Thymus (tissue), 11 donors: ENCODE measurements around the gene TMEM62. TPM values are rescaled to one million over a fixed set of nuclear protein-coding genes. Genes with fewer than 3 reads are reported as not detected.
A peak's percentile ranks its signal among the peaks of the same experiment; 100 is the strongest.

Experiments used
- DNase-seq, 9 donors: peaks; one replicate each; pipeline ENCODE4 v3.0.0-alpha.2; 2013; ENCODE audit warnings: low spot score in 9 of 9, low read depth in 6 of 9, missing footprints in 1 of 9
- H3K27ac ChIP-seq, 2 donors: one replicate each; pipeline ENCODE4 v1.5.1; 2013; ENCODE audit warnings: control low read depth in 1 of 2, low read depth in 1 of 2, low read length in 1 of 2, mild to moderate bottlenecking in 1 of 2, moderate library complexity in 1 of 2
- H3K27me3 ChIP-seq, 2 donors: one replicate each; pipeline ENCODE4 v1.5.1; 2013; ENCODE audit warnings: low read length in 1 of 2; ENCODE audit not compliant: control insufficient read depth in 2 of 2, insufficient read depth in 1 of 2
- H3K36me3 ChIP-seq, 2 donors: one replicate each; pipeline ENCODE4 v1.5.1; 2013; ENCODE audit warnings: low read length in 1 of 2, mild to moderate bottlenecking in 1 of 2, moderate library complexity in 1 of 2; ENCODE audit not compliant: control insufficient read depth in 2 of 2, insufficient read depth in 2 of 2
- H3K4me1 ChIP-seq, 2 donors: one replicate each; pipeline ENCODE4 v1.5.1; 2013; ENCODE audit warnings: low read length in 2 of 2; ENCODE audit not compliant: control insufficient read depth in 2 of 2, insufficient read depth in 2 of 2
- H3K4me3 ChIP-seq, 2 donors: one replicate each; pipeline ENCODE4 v1.5.1; 2013; ENCODE audit warnings: low read length in 2 of 2, control low read depth in 1 of 2, mild to moderate bottlenecking in 1 of 2
- H3K9me3 ChIP-seq, 2 donors: one replicate each; pipeline ENCODE4 v1.5.1; 2013; ENCODE audit warnings: low read length in 1 of 2, mild to moderate bottlenecking in 1 of 2; ENCODE audit not compliant: control insufficient read depth in 2 of 2, insufficient read depth in 1 of 2
- WGBS: extraction: QIAGEN DNeasy Blood & Tissue Kit; methylation state at CpG from one replicate; pipeline ENCODE4 v1.1.7; 2013; 5-methylcytosine and 5-hydroxymethylcytosine counted together
- polyA plus RNA-seq: library from polyadenylated mRNA; stranded (reverse); fragments of 200-250 nt; gene quantifications from one replicate; pipeline ENCODE4 v1.2.3, GENCODE V29; 2013
- total RNA-seq: library from RNA; stranded (reverse); fragments of 120-200 nt; gene quantifications from one replicate; pipeline ENCODE4 v1.2.4, GENCODE V29; 2013
- donor health status: healthy.

TMEM62 gene
- total and polyA plus RNA-seq, 2 donors: 5.1 to 17.8 TPM

DNA sequence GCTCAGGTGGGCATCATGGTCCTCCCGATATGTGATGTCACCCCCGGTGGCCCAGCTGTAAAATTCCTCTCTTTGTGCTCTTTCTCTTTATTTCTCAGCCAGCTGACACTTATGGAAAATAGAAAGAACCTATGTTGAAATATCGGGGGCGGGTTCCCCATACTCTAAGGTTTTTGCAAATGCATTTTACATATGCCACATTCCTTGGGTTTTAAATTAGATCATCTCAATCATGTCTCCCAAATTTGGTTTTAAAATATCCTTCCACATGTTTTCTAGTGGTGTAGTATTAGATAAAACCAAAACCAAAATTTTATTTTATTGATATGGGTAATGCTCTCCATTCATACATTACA is 4.4 kb upstream of the TMEM62 start:
- Histone ChIP-seq H3K4me3 (no peak overlapping the region), H3K36me3 (no peaks in the 10 kb centered on the region), H3K27me3 (peaks cover 0 to 13% of the 10 kb centered on the region in 2 donors), H3K4me1 (peaks cover 4 to 8% of the 10 kb centered on the region in 2 donors), H3K27ac (no peak overlapping the region), H3K9me3 (no peaks in the 10 kb centered on the region)
- DNase-seq: no peak
- 96% methylated on average over 4 of the region's 4 CpGs for WGBS

DNA sequence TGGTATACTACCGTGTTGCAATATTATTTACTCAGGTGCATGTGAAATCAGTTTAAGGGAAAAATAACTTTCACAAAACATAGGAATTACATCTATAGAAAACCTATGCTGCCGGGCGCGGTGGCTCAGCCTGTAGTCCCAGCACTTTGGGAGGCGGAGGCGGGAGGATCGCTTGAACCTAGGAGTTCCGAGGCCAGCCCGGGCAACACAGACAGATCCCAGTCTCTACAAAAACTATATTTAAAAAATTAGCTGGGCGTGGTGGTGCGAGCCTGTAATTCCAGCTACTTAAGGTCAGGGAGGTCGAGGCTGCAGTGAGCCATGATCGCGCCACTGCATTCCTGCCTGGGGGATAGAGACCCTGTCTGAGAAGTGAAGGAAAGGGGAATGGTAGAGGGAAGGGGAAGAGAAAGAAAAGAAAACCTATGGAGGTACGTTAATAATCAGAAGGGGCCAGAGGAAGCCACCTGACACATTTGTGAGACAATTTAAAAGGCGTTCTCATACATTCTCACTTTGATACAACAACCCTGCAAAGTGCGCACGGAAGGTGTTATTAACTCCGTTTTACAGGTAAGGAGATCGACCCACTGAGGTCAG is 456 bp upstream of the TMEM62 start:
- 37% methylated on average over 20 of the region's 20 CpGs for WGBS
- no peaks in the 10 kb centered on the region for H3K9me3 ChIP-seq
- H3K27me3 ChIP-seq: peaks cover 0 to 18% of the 10 kb centered on the region in 2 donors
- H3K4me3 ChIP-seq: peak overlapping the region; percentile 64 to 69
- no peak for DNase-seq
- H3K36me3 ChIP-seq: peaks cover 0 to 6% of the 10 kb centered on the region in 2 donors
- no peak overlapping the region for H3K27ac ChIP-seq
- H3K4me1 ChIP-seq: peaks cover 4 to 12% of the 10 kb centered on the region in 2 donors

DNA sequence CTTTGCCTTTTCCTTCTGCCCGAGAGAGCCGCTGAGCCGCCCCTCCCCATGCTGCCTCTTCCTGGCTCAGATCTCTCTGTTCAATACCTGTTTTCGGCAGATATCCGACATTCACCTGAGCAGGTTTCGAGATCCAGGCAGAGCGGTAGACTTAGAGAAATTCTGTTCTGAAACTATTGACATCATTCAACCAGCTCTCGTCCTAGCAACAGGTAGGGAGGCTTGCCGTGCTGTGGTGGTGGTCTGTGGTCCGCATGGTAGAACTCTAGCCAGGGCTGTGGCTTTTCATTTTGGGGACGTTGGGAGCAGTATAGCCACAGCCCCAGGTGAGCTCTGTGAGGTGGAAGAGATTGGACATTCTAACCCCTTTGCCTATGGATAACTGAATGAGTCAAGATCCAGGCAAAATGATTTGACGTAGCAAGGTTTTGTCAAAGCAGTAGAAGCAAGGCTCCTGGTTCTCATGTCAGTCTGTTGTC is 810 bp downstream of the TMEM62 start:
- Histone ChIP-seq H3K4me3 (peak overlapping the region; percentile 47 to 69), H3K4me1 (peaks cover 4 to 12% of the 10 kb centered on the region in 2 donors), H3K9me3 (no peaks in the 10 kb centered on the region), H3K27me3 (peaks cover 0 to 18% of the 10 kb centered on the region in 2 donors), H3K36me3 (peaks cover 0 to 8% of the 10 kb centered on the region in 2 donors), H3K27ac (no peak overlapping the region)
- WGBS: 19% methylated on average over 12 of the region's 12 CpGs
- peak in 1 of 9 donors; percentile 9 for DNase-seq

DNA sequence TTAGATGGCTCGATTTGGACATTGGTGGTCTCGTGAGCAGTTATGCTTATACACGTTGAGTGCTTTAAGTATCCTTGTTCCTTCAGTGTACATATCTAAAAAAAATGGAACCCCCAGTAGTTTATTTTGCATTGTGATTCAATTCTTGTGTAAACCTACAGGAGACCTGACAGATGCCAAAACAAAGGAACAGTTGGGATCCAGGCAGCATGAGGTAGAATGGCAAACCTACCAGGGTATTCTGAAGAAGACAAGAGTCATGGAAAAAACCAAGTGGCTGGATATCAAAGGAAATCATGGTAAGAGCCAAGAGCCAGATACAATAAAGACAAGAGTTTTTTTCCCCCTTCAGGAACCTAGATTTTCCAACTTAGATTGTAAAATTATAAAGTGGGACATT is 2.0 kb downstream of the TMEM62 start:
- Histone ChIP-seq H3K9me3 (no peaks in the 10 kb centered on the region), H3K27ac (no peak overlapping the region), H3K4me1 (peaks cover 4 to 12% of the 10 kb centered on the region in 2 donors), H3K4me3 (no peak overlapping the region), H3K27me3 (peaks cover 0 to 18% of the 10 kb centered on the region in 2 donors), H3K36me3 (peaks cover 0 to 14% of the 10 kb centered on the region in 2 donors)
- no peak for DNase-seq
- 98% methylated on average over 3 of the region's 3 CpGs for WGBS

DNA sequence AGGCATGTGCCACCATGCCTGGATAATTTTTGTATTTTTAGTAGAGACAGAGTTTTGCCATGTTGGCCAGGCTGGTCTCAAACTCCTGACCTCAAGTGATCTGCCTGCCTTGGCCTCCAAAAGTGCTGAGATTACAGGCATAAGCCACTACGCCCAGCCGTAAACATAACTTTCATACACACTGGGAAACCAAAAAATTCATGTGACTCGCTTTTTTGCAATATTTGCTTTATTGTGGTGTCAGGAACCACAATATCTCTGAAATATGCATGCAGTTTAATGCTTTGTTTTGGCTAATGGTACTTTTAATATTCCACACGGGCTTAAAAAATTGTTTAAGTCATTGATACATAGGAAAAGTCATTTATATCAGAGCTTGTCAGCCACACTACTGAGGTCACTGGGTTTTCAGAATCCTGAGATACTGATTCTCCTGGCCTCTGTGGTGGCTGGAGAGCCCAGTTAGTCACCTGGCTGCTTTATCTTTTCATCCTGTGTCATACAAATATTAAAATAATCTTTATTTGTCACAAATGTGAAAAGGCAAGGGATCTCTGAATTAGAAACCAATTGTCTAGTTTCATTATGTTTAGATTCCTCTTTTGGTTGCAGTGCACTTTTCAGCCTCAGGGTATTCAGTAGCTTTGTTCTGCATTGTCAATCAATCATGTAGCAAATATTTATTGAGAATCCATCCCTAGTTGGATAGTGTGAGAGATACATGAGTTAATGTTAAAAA is 10.0 kb downstream of the TMEM62 start:
- no peaks in the 10 kb centered on the region for H3K4me1 ChIP-seq
- WGBS: 95% methylated on average over 4 of the region's 4 CpGs
- H3K4me3 ChIP-seq: no peak overlapping the region
- peaks cover 0 to 13% of the 10 kb centered on the region in 2 donors for H3K36me3 ChIP-seq
- H3K9me3 ChIP-seq: no peaks in the 10 kb centered on the region
- H3K27ac ChIP-seq: no peak overlapping the region
- no peaks in the 10 kb centered on the region for H3K27me3 ChIP-seq
- DNase-seq: no peak

DNA sequence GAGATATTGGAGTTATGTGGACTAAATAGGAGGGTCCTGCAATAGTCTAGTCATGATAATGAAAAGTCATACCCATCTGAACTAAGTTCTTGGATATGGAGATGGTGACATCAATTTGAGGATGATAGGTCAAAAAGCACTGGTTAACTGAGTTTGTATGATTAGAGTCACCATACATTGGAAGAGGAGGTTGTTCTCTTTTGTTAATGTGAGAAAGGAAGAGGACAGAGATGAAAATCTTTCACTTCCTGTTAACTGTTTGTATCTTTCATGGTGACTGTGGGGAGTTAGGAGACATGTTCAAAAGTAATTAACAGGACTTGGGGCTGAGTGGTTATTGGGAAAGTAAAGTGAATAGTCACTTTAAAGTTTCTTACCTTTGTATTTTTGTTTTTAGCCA is 11.1 kb downstream of the TMEM62 start:
- H3K4me1 ChIP-seq: no peaks in the 10 kb centered on the region
- H3K27ac ChIP-seq: no peak overlapping the region
- peaks cover 0 to 17% of the 10 kb centered on the region in 2 donors for H3K36me3 ChIP-seq
- no peak overlapping the region for H3K4me3 ChIP-seq
- H3K9me3 ChIP-seq: no peaks in the 10 kb centered on the region
- DNase-seq: peak in 1 of 9 donors; percentile 18
- no peaks in the 10 kb centered on the region for H3K27me3 ChIP-seq

DNA sequence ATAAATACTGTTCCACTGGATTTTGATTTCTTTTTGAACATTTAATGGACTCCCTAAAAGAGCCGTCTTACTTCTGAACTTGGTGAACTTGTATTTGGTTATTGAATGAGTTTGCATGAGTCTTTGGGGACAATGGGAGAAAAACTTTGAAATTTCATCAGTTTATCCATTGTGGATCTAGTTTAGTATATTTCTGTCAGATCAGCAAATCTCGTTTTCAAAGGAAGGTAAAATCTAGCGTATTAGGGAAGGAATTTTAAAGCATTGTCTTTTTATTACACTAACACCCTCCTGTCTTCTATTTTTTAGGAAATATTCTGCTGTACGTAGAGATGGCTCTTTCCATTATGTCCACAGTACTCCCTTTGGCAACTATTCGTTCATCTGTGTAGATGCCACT is 12.8 kb downstream of the TMEM62 start:
- DNase-seq: no peak
- Histone ChIP-seq H3K4me1 (no peaks in the 10 kb centered on the region), H3K27me3 (no peaks in the 10 kb centered on the region), H3K4me3 (no peak overlapping the region), H3K36me3 (peaks cover 0 to 7% of the 10 kb centered on the region in 2 donors), H3K27ac (no peak overlapping the region), H3K9me3 (no peaks in the 10 kb centered on the region)
- WGBS: 98% methylated on average over 5 of the region's 5 CpGs

DNA sequence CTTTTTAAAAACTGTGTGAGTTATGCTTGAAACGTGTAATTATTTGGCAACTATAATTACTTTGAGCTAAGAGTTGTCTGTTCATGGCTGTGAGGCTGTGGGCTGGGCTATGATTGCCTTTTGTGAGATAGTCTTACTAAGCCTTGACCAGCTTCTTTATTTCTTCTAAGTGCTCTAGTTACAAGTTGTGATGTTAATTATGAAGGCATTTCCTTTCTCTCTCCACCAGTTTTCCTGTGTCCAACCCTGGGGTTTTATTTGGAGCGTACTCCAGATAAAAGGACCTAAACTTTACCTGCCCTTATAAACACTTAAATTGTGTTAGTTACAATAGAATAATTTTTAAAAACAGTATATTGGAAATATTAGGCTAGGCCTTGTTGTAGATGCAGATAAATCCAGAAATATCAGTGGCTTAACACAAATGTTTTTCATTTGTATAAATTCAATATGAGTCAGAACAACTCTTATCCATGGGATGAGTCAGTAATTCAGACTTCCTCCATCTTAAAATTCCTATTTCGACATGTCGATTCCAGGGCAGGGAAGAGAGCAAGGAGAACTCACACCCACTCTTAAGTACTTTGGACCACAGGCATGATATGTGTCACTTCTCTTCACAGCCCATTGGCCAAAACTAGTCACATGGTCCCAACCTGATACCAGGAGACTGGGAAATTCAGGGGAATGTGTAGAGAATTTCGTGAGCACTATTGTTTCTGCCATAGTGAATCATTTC is 17.0 kb downstream of the TMEM62 start:
- H3K4me3 ChIP-seq: no peak overlapping the region
- over 99% methylated on average over 5 of the region's 5 CpGs for WGBS
- H3K9me3 ChIP-seq: no peaks in the 10 kb centered on the region
- no peak for DNase-seq
- H3K27me3 ChIP-seq: peaks cover 0 to 2% of the 10 kb centered on the region in 2 donors
- H3K4me1 ChIP-seq: no peaks in the 10 kb centered on the region
- peaks cover 0 to 7% of the 10 kb centered on the region in 2 donors for H3K36me3 ChIP-seq
- H3K27ac ChIP-seq: no peak overlapping the region

DNA sequence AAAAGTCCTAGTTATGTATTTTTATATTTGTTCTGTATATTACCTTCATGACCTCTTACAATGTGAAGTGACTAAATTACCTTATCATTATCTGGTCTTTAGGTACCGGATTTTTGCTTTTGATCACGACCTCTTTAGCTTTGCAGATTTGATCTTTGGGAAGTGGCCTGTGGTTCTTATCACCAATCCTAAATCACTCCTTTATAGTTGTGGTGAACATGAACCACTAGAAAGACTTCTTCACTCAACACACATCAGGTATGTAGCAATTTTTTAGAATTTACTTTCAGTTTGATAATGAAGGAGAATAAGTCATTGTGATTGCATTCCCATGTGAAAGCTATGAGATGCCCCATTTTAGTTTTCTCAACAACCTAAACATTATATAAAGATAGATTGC is 18.3 kb downstream of the TMEM62 start:
- WGBS: 13% methylated on average over 2 of the region's 2 CpGs
- Histone ChIP-seq H3K36me3 (peaks cover 0 to 7% of the 10 kb centered on the region in 2 donors), H3K27ac (no peak overlapping the region), H3K9me3 (no peaks in the 10 kb centered on the region), H3K4me3 (no peak overlapping the region), H3K4me1 (no peaks in the 10 kb centered on the region), H3K27me3 (peaks cover 0 to 2% of the 10 kb centered on the region in 2 donors)
- DNase-seq: peak in 2 of 9 donors; percentile 25 to 62
